GM18909 (cell line): Measurements from ENCODE around the gene LRRC26.
"Not testable (repeated sequence)": the region's sequence is repeated elsewhere in the genome, so short reads cannot be mapped to it uniquely, and the experiment has no call there.

ENCODE experiments used
- ATAC-seq: cut with Tn5 transposase; IDR thresholded peaks from one replicate; pipeline ENCODE4 v1.9.1; 2021; ENCODE audit warnings: mild to moderate bottlenecking; ENCODE audit not compliant: unreplicated experiment, poor library complexity

LRRC26 gene

GRCh38 chr9:137139468-137140150 lies 30.2 kb downstream of the LRRC26 start:
- ATAC-seq: no peak

- ATAC-seq: no peak
Measured at GRCh38 chr9:137138722-137139467, 31.0 kb downstream of the LRRC26 start, which contains the start of gene GRIN1. Gene GRIN1, plus strand, starts transcription at chr9:137139154. Its CDS starts 333 bp downstream, at chr9:137139487.

GRCh38 chr9:137138058-137138721 lies 31.7 kb downstream of the LRRC26 start:
- ATAC-seq: no peak

- no peak for ATAC-seq
Measured at GRCh38 chr9:137136881-137137607, 32.8 kb downstream of the LRRC26 start.

GRCh38 chr9:137136261-137136880 lies 33.5 kb downstream of the LRRC26 start:
- no peak for ATAC-seq

- not testable (repeated sequence) for ATAC-seq
Measured at GRCh38 chr9:137135154-137135553, 34.7 kb downstream of the LRRC26 start.

GRCh38 chr9:137134191-137134590 lies 35.7 kb downstream of the LRRC26 start:
- no peak for ATAC-seq

- peak; percentile 4 for ATAC-seq
Measured at GRCh38 chr9:137130176-137130755, 39.6 kb downstream of the LRRC26 start.

GRCh38 chr9:137129456-137130175 lies 40.2 kb downstream of the LRRC26 start:
- ATAC-seq: peak; percentile 80

- peak; percentile 11 for ATAC-seq
Measured at GRCh38 chr9:137128862-137129455, 40.9 kb downstream of the LRRC26 start.

GRCh38 chr9:137128158-137128861 lies 41.5 kb downstream of the LRRC26 start:
- no peak for ATAC-seq

GRCh38 chr9:137127301-137128157 lies 42.3 kb downstream of the LRRC26 start:
- no peak for ATAC-seq

GRCh38 chr9:137126786-137127185 lies 43.1 kb downstream of the LRRC26 start:
- no peak for ATAC-seq

GRCh38 chr9:137123952-137124462 lies 45.8 kb downstream of the LRRC26 start:
- not testable (repeated sequence) for ATAC-seq

- peak; percentile 52 for ATAC-seq
Measured at GRCh38 chr9:137123468-137123837, 46.4 kb downstream of the LRRC26 start.

GRCh38 chr9:137122796-137123467 lies 46.9 kb downstream of the LRRC26 start:
- ATAC-seq: not testable (repeated sequence)
